GM12878 (cell line): ENCODE measurements around the gene CAPZB. TPM values are rescaled to one million over a fixed set of nuclear protein-coding genes. Genes with fewer than 3 reads are reported as not detected.

Experiments used
- BACH1 ChIP-seq: fragments of 450-650 bp; IDR thresholded peaks from 2 replicates; pipeline ENCODE4 v1.6.1; 2017; ENCODE audit warnings: mild to moderate bottlenecking, borderline replicate concordance
- BHLHE40 ChIP-seq, 2 experiments: fragments of 450-650 bp in 1 of 2; IDR thresholded peaks; 2 replicates each; pipeline ENCODE4 v1.6.1; 2011 to 2017; ENCODE audit warnings: low read depth in 2 of 2, borderline replicate concordance in 1 of 2, improper control_type of control experiment in 1 of 2, low read length in 1 of 2, mild to moderate bottlenecking in 1 of 2
- CEBPB ChIP-seq, 2 experiments: fragments of 150-350 bp in 1 of 2; IDR thresholded peaks; 2 replicates each; pipeline ENCODE4 v1.6.1; 2012 to 2014; ENCODE audit warnings: low read depth in 2 of 2, low read length in 2 of 2, borderline replicate concordance in 1 of 2, inconsistent platforms in 1 of 2
- ESRRA ChIP-seq: IDR thresholded peaks from 2 replicates; pipeline ENCODE4 v1.6.1; 2012; ENCODE audit warnings: mild to moderate bottlenecking, low read length, improper control_type of control experiment
- FOXM1 ChIP-seq: IDR thresholded peaks from 2 replicates; pipeline ENCODE4 v1.6.1; 2012; ENCODE audit warnings: low read depth, mild to moderate bottlenecking, inconsistent platforms, low read length, moderate library complexity
- HDAC6 ChIP-seq: fragments of 200-600 bp; sonication (generic); IDR thresholded peaks from one replicate; pipeline ENCODE4 v1.8.0; 2017; ENCODE audit warnings: antibody characterized with exemption; ENCODE audit not compliant: unreplicated experiment
- HDGF ChIP-seq: fragments of 450-650 bp; IDR thresholded peaks from 2 replicates; pipeline ENCODE4 v1.6.1; 2016; ENCODE audit warnings: antibody characterized with exemption
- IKZF1 ChIP-seq: fragments of 450-650 bp; conservative IDR thresholded peaks from 2 replicates; pipeline ENCODE4 v1.6.1; 2017; ENCODE audit warnings: antibody characterized with exemption, mild to moderate bottlenecking
- MYB ChIP-seq: fragments of 150-350 bp; IDR thresholded peaks from 2 replicates; pipeline ENCODE4 v1.6.1; 2014; ENCODE audit warnings: mild to moderate bottlenecking, low read depth, low read length, borderline replicate concordance
- RFX5 ChIP-seq: IDR thresholded peaks from 2 replicates; pipeline ENCODE4 v1.6.1; 2011; ENCODE audit warnings: low read depth, low read length, improper control_type of control experiment
- SMC3 ChIP-seq: IDR thresholded peaks from 2 replicates; pipeline ENCODE4 v1.6.1; 2011; ENCODE audit warnings: low read length, improper control_type of control experiment, borderline replicate concordance
- SPI1 ChIP-seq: IDR thresholded peaks from 2 replicates; pipeline ENCODE4 v1.6.1; 2011; ENCODE audit warnings: low read depth, mild to moderate bottlenecking, low read length, moderate library complexity, borderline replicate concordance; ENCODE audit not compliant: insufficient read depth
- SRF ChIP-seq, 2 experiments: IDR thresholded peaks; 2 replicates each; pipeline ENCODE4 v1.6.1; 2011; ENCODE audit warnings: low read depth in 2 of 2, low read length in 2 of 2, mild to moderate bottlenecking in 1 of 2, moderate library complexity in 1 of 2
- ZNF24 ChIP-seq: fragments of 450-650 bp; IDR thresholded peaks from 2 replicates; pipeline ENCODE4 v1.6.1; 2017; ENCODE audit warnings: antibody characterized with exemption, mild to moderate bottlenecking
- ZZZ3 ChIP-seq: IDR thresholded peaks from 2 replicates; pipeline ENCODE4 v1.6.1; 2011; ENCODE audit warnings: low read depth; ENCODE audit not compliant: control insufficient read depth, insufficient read length
- polyA plus RNA-seq, 11 experiments: library from polyadenylated mRNA; depleted of rRNA in 4 of 11; unstranded in 6 of 11; stranded (reverse) in 5 of 11; fragments of >200 nt; fragmentation: Nextera tagmentation in 4 of 11; fragmentation: Illumina TruSeq in 1 of 11; extraction: Ambion mirVana in 4 of 11; extraction: Trizol in 1 of 11; gene quantifications; 1 replicate in 1 of 11; 2 replicates in 10 of 11; pipeline versions ENCODE4 v1.2.1 to v1.2.3, GENCODE V29; 2011 to 2016; ENCODE audit warnings: inconsistent platforms in 2 of 11, missing spikeins in 2 of 11, low read depth in 1 of 11
- total RNA-seq, 4 experiments: library from RNA; depleted of rRNA in 3 of 4; stranded (reverse); fragments of >200 nt in 3 of 4; fragmentation: Illumina TruSeq in 1 of 4; extraction: Trizol in 1 of 4; gene quantifications; 2 replicates each; pipeline versions ENCODE4 v1.2.1 to v1.2.3, GENCODE V29; 2013 to 2021
- TF ChIP-seq, protein P1 (sequence below): fragments of 450-650 bp; formaldehyde crosslinking; IDR thresholded peaks from 2 replicates; pipeline ENCODE4 v1.5.0; 2022; ENCODE audit warnings: mild to moderate bottlenecking, missing genetic modification characterization
- TF ChIP-seq, protein P2 (sequence below): IDR thresholded peaks from 2 replicates; pipeline ENCODE4 v1.6.1; 2012; ENCODE audit warnings: low read length, inconsistent platforms
- TF ChIP-seq, protein P3 (sequence below): fragments of 450-650 bp; formaldehyde crosslinking; IDR thresholded peaks from 2 replicates; pipeline ENCODE4 v1.4.0; 2020; ENCODE audit warnings: mild to moderate bottlenecking, moderate library complexity
- TF ChIP-seq, protein P4 (sequence below): IDR thresholded peaks from 2 replicates; pipeline ENCODE4 v1.6.1; 2011; ENCODE audit warnings: borderline replicate concordance, low read depth, mild to moderate bottlenecking, moderate library complexity, low read length; ENCODE audit not compliant: insufficient read depth, poor library complexity, severe bottlenecking

The CAPZB gene
- total and polyA plus RNA-seq, 10 of the 15 experiments (the other 5 are each of a cell fraction or from before 2014, with no cell fraction given): 104 to 454 (median 213) TPM

DNA sequence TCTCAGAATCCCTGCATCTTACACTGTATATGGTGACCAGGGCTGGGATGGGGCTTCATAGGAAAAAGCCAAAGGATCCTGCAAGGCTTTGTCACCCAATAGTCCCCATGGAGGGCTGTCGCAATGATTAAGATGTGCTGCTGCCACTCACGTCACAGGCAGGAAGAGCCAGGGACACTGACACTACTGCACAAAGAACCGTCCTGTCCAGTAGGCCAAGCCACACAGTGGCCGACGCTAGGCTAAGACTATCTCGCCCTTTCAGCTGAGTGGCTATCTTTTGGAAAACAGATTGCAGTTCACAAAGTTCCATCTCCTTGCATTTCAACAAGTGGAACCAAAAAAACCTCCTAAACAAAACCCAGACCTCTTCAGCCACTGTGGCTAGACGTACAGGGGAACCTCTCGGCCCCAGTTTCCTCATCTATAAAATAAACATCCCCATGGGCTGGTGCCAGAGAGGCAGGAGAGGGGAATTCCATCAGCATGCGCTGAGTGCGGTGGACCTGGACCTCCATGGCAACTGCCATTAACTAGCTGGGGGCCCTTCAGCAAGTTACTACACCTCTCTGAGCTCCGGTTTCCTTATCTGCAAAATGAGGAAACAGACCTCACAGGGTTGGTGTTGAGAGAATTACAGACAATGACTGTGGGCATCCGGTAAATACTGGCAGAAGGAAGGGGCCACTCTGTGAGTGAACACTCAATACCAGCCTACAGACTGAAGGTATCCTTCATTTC, 8.7 kb downstream of the CAPZB start (continued):
- TF ChIP-seq, protein P1, sequence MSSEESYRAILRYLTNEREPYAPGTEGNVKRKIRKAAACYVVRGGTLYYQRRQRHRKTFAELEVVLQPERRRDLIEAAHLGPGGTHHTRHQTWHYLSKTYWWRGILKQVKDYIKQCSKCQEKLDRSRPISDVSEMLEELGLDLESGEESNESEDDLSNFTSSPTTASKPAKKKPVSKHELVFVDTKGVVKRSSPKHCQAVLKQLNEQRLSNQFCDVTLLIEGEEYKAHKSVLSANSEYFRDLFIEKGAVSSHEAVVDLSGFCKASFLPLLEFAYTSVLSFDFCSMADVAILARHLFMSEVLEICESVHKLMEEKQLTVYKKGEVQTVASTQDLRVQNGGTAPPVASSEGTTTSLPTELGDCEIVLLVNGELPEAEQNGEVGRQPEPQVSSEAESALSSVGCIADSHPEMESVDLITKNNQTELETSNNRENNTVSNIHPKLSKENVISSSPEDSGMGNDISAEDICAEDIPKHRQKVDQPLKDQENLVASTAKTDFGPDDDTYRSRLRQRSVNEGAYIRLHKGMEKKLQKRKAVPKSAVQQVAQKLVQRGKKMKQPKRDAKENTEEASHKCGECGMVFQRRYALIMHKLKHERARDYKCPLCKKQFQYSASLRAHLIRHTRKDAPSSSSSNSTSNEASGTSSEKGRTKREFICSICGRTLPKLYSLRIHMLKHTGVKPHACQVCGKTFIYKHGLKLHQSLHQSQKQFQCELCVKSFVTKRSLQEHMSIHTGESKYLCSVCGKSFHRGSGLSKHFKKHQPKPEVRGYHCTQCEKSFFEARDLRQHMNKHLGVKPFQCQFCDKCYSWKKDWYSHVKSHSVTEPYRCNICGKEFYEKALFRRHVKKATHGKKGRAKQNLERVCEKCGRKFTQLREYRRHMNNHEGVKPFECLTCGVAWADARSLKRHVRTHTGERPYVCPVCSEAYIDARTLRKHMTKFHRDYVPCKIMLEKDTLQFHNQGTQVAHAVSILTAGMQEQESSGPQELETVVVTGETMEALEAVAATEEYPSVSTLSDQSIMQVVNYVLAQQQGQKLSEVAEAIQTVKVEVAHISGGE (CRISPR knock-in tag): no peak
- no peak for TF ChIP-seq FOXM1
- no peak for TF ChIP-seq ZNF24
- TF ChIP-seq ESRRA: no peak
- TF ChIP-seq BHLHE40 (IDR thresholded peaks at IDR 0.05; ENCODE audit: borderline replicate concordance in 1 of 2, low read depth in 2 of 2, low read length in 1 of 2): no peak
- TF ChIP-seq, protein P2, sequence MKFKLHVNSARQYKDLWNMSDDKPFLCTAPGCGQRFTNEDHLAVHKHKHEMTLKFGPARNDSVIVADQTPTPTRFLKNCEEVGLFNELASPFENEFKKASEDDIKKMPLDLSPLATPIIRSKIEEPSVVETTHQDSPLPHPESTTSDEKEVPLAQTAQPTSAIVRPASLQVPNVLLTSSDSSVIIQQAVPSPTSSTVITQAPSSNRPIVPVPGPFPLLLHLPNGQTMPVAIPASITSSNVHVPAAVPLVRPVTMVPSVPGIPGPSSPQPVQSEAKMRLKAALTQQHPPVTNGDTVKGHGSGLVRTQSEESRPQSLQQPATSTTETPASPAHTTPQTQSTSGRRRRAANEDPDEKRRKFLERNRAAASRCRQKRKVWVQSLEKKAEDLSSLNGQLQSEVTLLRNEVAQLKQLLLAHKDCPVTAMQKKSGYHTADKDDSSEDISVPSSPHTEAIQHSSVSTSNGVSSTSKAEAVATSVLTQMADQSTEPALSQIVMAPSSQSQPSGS: no peak
- TF ChIP-seq SMC3: no peak
- no peak for TF ChIP-seq MYB
- TF ChIP-seq CEBPB (IDR thresholded peaks at IDR 0.05; ENCODE audit: borderline replicate concordance in 1 of 2, low read depth in 2 of 2, low read length in 2 of 2): no peak
- no peak for TF ChIP-seq HDGF
- TF ChIP-seq ZZZ3: no peak
- TF ChIP-seq, protein P3, sequence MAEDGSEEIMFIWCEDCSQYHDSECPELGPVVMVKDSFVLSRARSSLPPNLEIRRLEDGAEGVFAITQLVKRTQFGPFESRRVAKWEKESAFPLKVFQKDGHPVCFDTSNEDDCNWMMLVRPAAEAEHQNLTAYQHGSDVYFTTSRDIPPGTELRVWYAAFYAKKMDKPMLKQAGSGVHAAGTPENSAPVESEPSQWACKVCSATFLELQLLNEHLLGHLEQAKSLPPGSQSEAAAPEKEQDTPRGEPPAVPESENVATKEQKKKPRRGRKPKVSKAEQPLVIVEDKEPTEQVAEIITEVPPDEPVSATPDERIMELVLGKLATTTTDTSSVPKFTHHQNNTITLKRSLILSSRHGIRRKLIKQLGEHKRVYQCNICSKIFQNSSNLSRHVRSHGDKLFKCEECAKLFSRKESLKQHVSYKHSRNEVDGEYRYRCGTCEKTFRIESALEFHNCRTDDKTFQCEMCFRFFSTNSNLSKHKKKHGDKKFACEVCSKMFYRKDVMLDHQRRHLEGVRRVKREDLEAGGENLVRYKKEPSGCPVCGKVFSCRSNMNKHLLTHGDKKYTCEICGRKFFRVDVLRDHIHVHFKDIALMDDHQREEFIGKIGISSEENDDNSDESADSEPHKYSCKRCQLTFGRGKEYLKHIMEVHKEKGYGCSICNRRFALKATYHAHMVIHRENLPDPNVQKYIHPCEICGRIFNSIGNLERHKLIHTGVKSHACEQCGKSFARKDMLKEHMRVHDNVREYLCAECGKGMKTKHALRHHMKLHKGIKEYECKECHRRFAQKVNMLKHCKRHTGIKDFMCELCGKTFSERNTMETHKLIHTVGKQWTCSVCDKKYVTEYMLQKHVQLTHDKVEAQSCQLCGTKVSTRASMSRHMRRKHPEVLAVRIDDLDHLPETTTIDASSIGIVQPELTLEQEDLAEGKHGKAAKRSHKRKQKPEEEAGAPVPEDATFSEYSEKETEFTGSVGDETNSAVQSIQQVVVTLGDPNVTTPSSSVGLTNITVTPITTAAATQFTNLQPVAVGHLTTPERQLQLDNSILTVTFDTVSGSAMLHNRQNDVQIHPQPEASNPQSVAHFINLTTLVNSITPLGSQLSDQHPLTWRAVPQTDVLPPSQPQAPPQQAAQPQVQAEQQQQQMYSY: no peak
- TF ChIP-seq HDAC6: peak; percentile 24
- no peak; the same call in 1 of the 2 replicates for TF ChIP-seq IKZF1
- TF ChIP-seq SPI1: peak; percentile 17; the same call in 1 of the 2 replicates
- no peak for TF ChIP-seq SRF (IDR thresholded peaks at IDR 0.05; ENCODE audit: low read depth in 2 of 2, low read length in 2 of 2)
- no peak for TF ChIP-seq RFX5
- TF ChIP-seq, protein P4, sequence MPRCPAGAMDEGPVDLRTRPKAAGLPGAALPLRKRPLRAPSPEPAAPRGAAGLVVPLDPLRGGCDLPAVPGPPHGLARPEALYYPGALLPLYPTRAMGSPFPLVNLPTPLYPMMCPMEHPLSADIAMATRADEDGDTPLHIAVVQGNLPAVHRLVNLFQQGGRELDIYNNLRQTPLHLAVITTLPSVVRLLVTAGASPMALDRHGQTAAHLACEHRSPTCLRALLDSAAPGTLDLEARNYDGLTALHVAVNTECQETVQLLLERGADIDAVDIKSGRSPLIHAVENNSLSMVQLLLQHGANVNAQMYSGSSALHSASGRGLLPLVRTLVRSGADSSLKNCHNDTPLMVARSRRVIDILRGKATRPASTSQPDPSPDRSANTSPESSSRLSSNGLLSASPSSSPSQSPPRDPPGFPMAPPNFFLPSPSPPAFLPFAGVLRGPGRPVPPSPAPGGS: no peak
- no peak for TF ChIP-seq BACH1
